Measurements from ENCODE around the gene DCLK2.

Gene DCLK2

GRCh38 chr4:150126864-150127203, 48.6 kb downstream of the DCLK2 start:
- in situ Hi-C loops (cut with MboI; ENCODE audit: low sequenced_read_pairs, unreplicated experiment), result no loop called here
- no peak for TF ChIP-seq CTCF (IDR thresholded peaks at IDR 0.05; ENCODE audit: borderline replicate concordance, control extremely low read depth, extremely low read depth, insufficient read depth, missing control alignments)
- DNase-seq (ENCODE audit: low spot score), result peak; percentile 13

GRCh38 chr4:150127757-150128156, 49.5 kb downstream of the DCLK2 start:
- DNase-seq (ENCODE audit: low spot score), result no peak
- no peak for TF ChIP-seq CTCF (IDR thresholded peaks at IDR 0.05; ENCODE audit: borderline replicate concordance, control extremely low read depth, extremely low read depth, insufficient read depth, missing control alignments)
- in situ Hi-C loops (cut with MboI; ENCODE audit: low sequenced_read_pairs, unreplicated experiment), result no loop called here

GRCh38 chr4:150130933-150131332, 52.7 kb downstream of the DCLK2 start:
- in situ Hi-C loops (cut with MboI; ENCODE audit: low sequenced_read_pairs, unreplicated experiment), result no loop called here
- DNase-seq (ENCODE audit: low spot score), result no peak
- TF ChIP-seq CTCF (IDR thresholded peaks at IDR 0.05; ENCODE audit: borderline replicate concordance, control extremely low read depth, extremely low read depth, insufficient read depth, missing control alignments), result no peak

GRCh38 chr4:150131581-150132228, 53.5 kb downstream of the DCLK2 start:
- no peak for TF ChIP-seq CTCF (IDR thresholded peaks at IDR 0.05; ENCODE audit: borderline replicate concordance, control extremely low read depth, extremely low read depth, insufficient read depth, missing control alignments)
- in situ Hi-C loops (cut with MboI; ENCODE audit: low sequenced_read_pairs, unreplicated experiment), result no loop called here
- DNase-seq (ENCODE audit: low spot score), result no peak

- in situ Hi-C loops (cut with MboI; ENCODE audit: low sequenced_read_pairs, unreplicated experiment), result no loop called here
- no peak for DNase-seq (ENCODE audit: low spot score)
- TF ChIP-seq CTCF (IDR thresholded peaks at IDR 0.05; ENCODE audit: borderline replicate concordance, control extremely low read depth, extremely low read depth, insufficient read depth, missing control alignments), result no peak
These were observed 55.4 kb downstream of the DCLK2 start for GRCh38 chr4:150133605-150134004.

- no peak for TF ChIP-seq CTCF (IDR thresholded peaks at IDR 0.05; ENCODE audit: borderline replicate concordance, control extremely low read depth, extremely low read depth, insufficient read depth, missing control alignments)
These were observed 57.0 kb downstream of the DCLK2 start for GRCh38 chr4:150135134-150135772.

More at GRCh38 chr4:150135134-150135772, 57.0 kb downstream of the DCLK2 start:
- in situ Hi-C loops (cut with MboI; ENCODE audit: low sequenced_read_pairs, unreplicated experiment), result no loop called here
- no peak for DNase-seq (ENCODE audit: low spot score)
